IMR-90 (cell line): ENCODE data around the gene SUSD1. TPM values are rescaled to one million over a fixed set of nuclear protein-coding genes. Genes with fewer than 3 reads are reported as not detected.

Experiments
- ATAC-seq: fragments of 200-7000 bp; cut with Tn5 transposase; 2 replicates; pipeline ENCODE4 v1.9.1; 2020; ENCODE audit warnings: low read depth, mild to moderate bottlenecking, moderate library complexity
- BruUV-seq: library from RNA; stranded (reverse); fragments of 400-500 nt; replicated peaks from 2 replicates; lab custom pipeline; 2021; lab: Mats Ljungman, UMichigan
- CTCF ChIA-PET: fragments of 300-600 bp; formaldehyde crosslinking; extraction: SDS; loops from one replicate; lab custom pipeline; 2021; ENCODE audit warnings: antibody characterized with exemption; lab: Yijun Ruan, JAX
- POLR2A ChIA-PET: fragments of 300-600 bp; sonication (Branson Sonifier 250); formaldehyde crosslinking; loops from one replicate; lab custom pipeline; 2022; ENCODE audit warnings: antibody characterized with exemption; ENCODE audit not compliant: unreplicated experiment; lab: Charles Lee
- DNase-seq: peaks from one replicate; pipeline ENCODE4 v3.0.0; 2013
- H2AFZ ChIP-seq: replicated peaks from 2 replicates; pipeline ENCODE3; 2013; ENCODE audit warnings: low read length, mild to moderate bottlenecking; ENCODE audit not compliant: poor library complexity
- H2AK5ac ChIP-seq: 2 replicates; pipeline ENCODE4 v1.6.1; 2013; ENCODE audit warnings: low read depth, low read length, inconsistent platforms
- H2AK9ac ChIP-seq: replicated peaks from 2 replicates; pipeline ENCODE3; 2013; ENCODE audit warnings: mild to moderate bottlenecking, low read depth, low read length, moderate library complexity; ENCODE audit not compliant: poor library complexity
- H2BK120ac ChIP-seq: 2 replicates; pipeline ENCODE4 v1.6.1; 2013; ENCODE audit warnings: low read depth, low read length, inconsistent platforms
- H2BK15ac ChIP-seq: 3 replicates; pipeline ENCODE4 v1.6.1; 2013; ENCODE audit warnings: low read depth, low read length, inconsistent platforms
- H2BK20ac ChIP-seq: 2 replicates; pipeline ENCODE4 v1.6.1; 2013; ENCODE audit warnings: low read depth, mild to moderate bottlenecking, inconsistent platforms, low read length, moderate library complexity
- H2BK5ac ChIP-seq: 2 replicates; pipeline ENCODE4 v1.6.1; 2013; ENCODE audit warnings: mild to moderate bottlenecking, low read depth, low read length, inconsistent platforms; ENCODE audit not compliant: poor library complexity, severe bottlenecking
- H3K14ac ChIP-seq: replicated peaks from 2 replicates; pipeline ENCODE4 v1.6.1; 2013; ENCODE audit warnings: low read depth, low read length, inconsistent platforms
- H3K18ac ChIP-seq: 2 replicates; pipeline ENCODE4 v1.6.1; 2013; ENCODE audit warnings: low read depth, low read length, control low read depth
- H3K23ac ChIP-seq: 2 replicates; pipeline ENCODE4 v1.6.1; 2013; ENCODE audit warnings: low read depth, low read length, inconsistent platforms
- H3K27ac ChIP-seq: 2 replicates; pipeline ENCODE4 v1.5.1; 2013; ENCODE audit warnings: mild to moderate bottlenecking, control low read depth, low read length; ENCODE audit not compliant: insufficient read depth
- H3K27me3 ChIP-seq: 2 replicates; pipeline ENCODE4 v1.6.1; 2013; ENCODE audit warnings: low read length; ENCODE audit not compliant: control insufficient read depth, insufficient read depth
- H3K36me3 ChIP-seq: 2 replicates; pipeline ENCODE4 v1.6.1; 2013; ENCODE audit warnings: low read length, mixed read lengths; ENCODE audit not compliant: control insufficient read depth, insufficient read depth
- H3K4ac ChIP-seq: 2 replicates; pipeline ENCODE4 v1.6.1; 2013; ENCODE audit warnings: low read depth, low read length, inconsistent platforms
- H3K4me1 ChIP-seq: 2 replicates; pipeline ENCODE4 v1.6.1; 2013; ENCODE audit warnings: low read length, mixed read lengths; ENCODE audit not compliant: control insufficient read depth, insufficient read depth
- H3K4me2 ChIP-seq: 2 replicates; pipeline ENCODE4 v1.6.1; 2013; ENCODE audit warnings: low read depth, mild to moderate bottlenecking, control low read depth, low read length, moderate library complexity
- H3K4me3 ChIP-seq: 2 replicates; pipeline ENCODE4 v1.5.1; 2013; ENCODE audit warnings: low read depth, mild to moderate bottlenecking, control low read depth, low read length, moderate library complexity; ENCODE audit not compliant: insufficient read depth
- H3K56ac ChIP-seq: 2 replicates; pipeline ENCODE4 v1.6.1; 2013; ENCODE audit warnings: low read length, inconsistent platforms; ENCODE audit not compliant: insufficient read depth; ENCODE audit errors: extremely low read depth
- H3K79me1 ChIP-seq, 2 experiments: 2 replicates each; pipeline ENCODE4 v1.6.1; 2013; ENCODE audit warnings: low read length in 2 of 2, inconsistent platforms in 1 of 2, low read depth in 1 of 2
- H3K9ac ChIP-seq: 2 replicates; pipeline ENCODE4 v1.6.1; 2013; ENCODE audit warnings: low read depth, low read length, control low read depth
- H3K9me1 ChIP-seq: 2 replicates; pipeline ENCODE4 v1.6.1; 2013; ENCODE audit warnings: low read length, inconsistent platforms; ENCODE audit not compliant: insufficient read depth
- H3K9me3 ChIP-seq: 2 replicates; pipeline ENCODE4 v1.6.1; 2013; ENCODE audit warnings: low read length; ENCODE audit not compliant: control insufficient read depth, insufficient read depth
- H4K20me1 ChIP-seq: 2 replicates; pipeline ENCODE4 v1.6.1; 2013; ENCODE audit warnings: low read length, inconsistent platforms; ENCODE audit not compliant: insufficient read depth
- H4K5ac ChIP-seq: 2 replicates; pipeline ENCODE4 v1.6.1; 2013; ENCODE audit warnings: mild to moderate bottlenecking, low read depth, low read length, control low read depth
- H4K8ac ChIP-seq, 2 experiments: 2 replicates each; pipeline ENCODE4 v1.6.1; 2013; ENCODE audit warnings: low read depth in 2 of 2, low read length in 2 of 2, control low read depth in 1 of 2, inconsistent platforms in 1 of 2
- H4K91ac ChIP-seq: 2 replicates; pipeline ENCODE4 v1.6.1; 2013; ENCODE audit warnings: low read depth, low read length, inconsistent platforms; ENCODE audit not compliant: insufficient read depth
- BHLHE40 ChIP-seq: fragments of 150-350 bp; IDR thresholded peaks from 2 replicates; pipeline ENCODE4 v1.6.1; 2016; ENCODE audit warnings: mild to moderate bottlenecking, low read depth, low read length
- MAZ ChIP-seq: IDR thresholded peaks from 2 replicates; pipeline ENCODE4 v1.6.1; 2012; ENCODE audit warnings: low read depth, mild to moderate bottlenecking, low read length, improper control_type of control experiment, moderate library complexity, borderline replicate concordance
- NFE2L2 ChIP-seq: fragments of 150-350 bp; IDR thresholded peaks from 2 replicates; pipeline ENCODE4 v1.6.1; 2016; ENCODE audit warnings: low read depth, mild to moderate bottlenecking, low read length
- RCOR1 ChIP-seq: IDR thresholded peaks from 2 replicates; pipeline ENCODE4 v1.6.1; 2012; ENCODE audit warnings: mild to moderate bottlenecking, low read length, improper control_type of control experiment; ENCODE audit not compliant: insufficient replicate concordance
- RFX5 ChIP-seq: IDR thresholded peaks from 2 replicates; pipeline ENCODE4 v1.8.0; 2012; ENCODE audit warnings: low read depth, mild to moderate bottlenecking, low read length, moderate library complexity
- SMC3 ChIP-seq: fragments of 150-350 bp; IDR thresholded peaks from 2 replicates; pipeline ENCODE4 v1.6.1; 2016; ENCODE audit warnings: low read depth, mild to moderate bottlenecking, antibody characterized with exemption, low read length, moderate library complexity
- WGBS, 2 experiments: methylation state at CpG; one replicate each; pipeline versions ENCODE4 v1.1.5 to v1.1.7; 2013; ENCODE audit warnings: missing lambda C conversion rate in 2 of 2; ENCODE audit not compliant: insufficient read length in 1 of 2; ENCODE audit errors: extremely low coverage in 2 of 2; 5-methylcytosine and 5-hydroxymethylcytosine counted together
- dilution Hi-C: fragments of 300-500 bp; cut with HindIII; formaldehyde crosslinking; loops from one replicate; pipeline ENCODE4 v1.14.3; 2018; ENCODE audit warnings: low sequenced_read_pairs; ENCODE audit not compliant: unreplicated experiment
- in situ Hi-C: fragments of 300-500 bp; cut with MboI; formaldehyde crosslinking; loops from 3 replicates; pipeline ENCODE4 v1.14.3; 2019; ENCODE audit warnings: low sequenced_read_pairs, inconsistent platforms, mixed read lengths
- intact Hi-C: fragments of 100-400 bp; cut with micrococcal nuclease; formaldehyde crosslinking; loops from 2 replicates; pipeline ENCODE4 v1.10.0; 2022
- polyA plus RNA-seq, 3 experiments: library from polyadenylated mRNA; depleted of rRNA; stranded (reverse); fragments of >200 nt; gene quantifications; 2 replicates each; pipeline ENCODE4 v1.2.3, GENCODE V29; 2012; ENCODE audit warnings: low replicate concordance in 1 of 3
- total RNA-seq: library from RNA; depleted of rRNA; stranded (reverse); fragments of >200 nt; gene quantifications from 2 replicates; pipeline ENCODE4 v1.2.3, GENCODE V29; 2012
- TF ChIP-seq, protein P1 (sequence below): fragments of 150-350 bp; IDR thresholded peaks from 2 replicates; pipeline ENCODE4 v1.6.1; 2016; ENCODE audit warnings: low read depth, mild to moderate bottlenecking, low read length, moderate library complexity, borderline replicate concordance

Gene SUSD1
- total and polyA plus RNA-seq, 2 of the 4 experiments (the other 2 are of a cell fraction) = 4.0 to 4.7 TPM

DNA sequence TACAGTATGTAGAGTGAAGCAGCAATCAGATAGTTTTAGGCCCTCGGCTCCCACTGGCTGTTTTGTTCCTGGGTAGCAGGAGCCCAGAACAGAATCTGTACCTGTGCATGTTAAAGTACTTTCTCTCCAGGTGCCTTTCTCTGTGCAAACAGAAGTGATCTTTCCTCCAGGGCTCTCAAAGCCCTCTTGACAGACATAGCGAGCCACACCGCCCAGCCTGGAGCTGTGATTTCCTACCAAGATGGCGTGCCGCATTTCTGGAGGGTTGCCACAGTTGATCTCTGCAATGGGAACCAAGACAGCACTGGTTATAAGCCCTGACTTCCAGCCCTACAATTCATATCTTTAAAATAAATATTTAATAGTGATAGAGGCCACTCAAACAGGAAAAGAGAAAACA lies 50.9 kb downstream of the SUSD1 start:
- TF ChIP-seq SMC3 (no peak), MAZ (no peak), RCOR1 (no peak), NFE2L2 (no peak), RFX5 (no peak), BHLHE40 (no peak)
- TF ChIP-seq, protein P1, sequence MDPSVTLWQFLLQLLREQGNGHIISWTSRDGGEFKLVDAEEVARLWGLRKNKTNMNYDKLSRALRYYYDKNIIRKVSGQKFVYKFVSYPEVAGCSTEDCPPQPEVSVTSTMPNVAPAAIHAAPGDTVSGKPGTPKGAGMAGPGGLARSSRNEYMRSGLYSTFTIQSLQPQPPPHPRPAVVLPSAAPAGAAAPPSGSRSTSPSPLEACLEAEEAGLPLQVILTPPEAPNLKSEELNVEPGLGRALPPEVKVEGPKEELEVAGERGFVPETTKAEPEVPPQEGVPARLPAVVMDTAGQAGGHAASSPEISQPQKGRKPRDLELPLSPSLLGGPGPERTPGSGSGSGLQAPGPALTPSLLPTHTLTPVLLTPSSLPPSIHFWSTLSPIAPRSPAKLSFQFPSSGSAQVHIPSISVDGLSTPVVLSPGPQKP = no peak
- Histone ChIP-seq H3K23ac (no peak overlapping the region), H4K20me1 (no peaks in the 10 kb centered on the region), H3K9me1 (peaks cover 2% of the 10 kb centered on the region), H2AFZ (no peak overlapping the region), H3K27me3 (no peaks in the 10 kb centered on the region), H3K14ac (no peak overlapping the region), H3K4me2 (no peak overlapping the region), H2AK9ac (no peak overlapping the region), H2BK5ac (no peak overlapping the region), H2AK5ac (no peak overlapping the region), H3K9ac (no peak overlapping the region), H3K4me3 (no peak overlapping the region), H3K56ac (no peak overlapping the region), H3K27ac (no peak overlapping the region), H4K91ac (no peak overlapping the region), H3K79me1 (no peaks in the 10 kb centered on the region), H3K9me3 (no peaks in the 10 kb centered on the region), H4K5ac (no peak overlapping the region), H3K36me3 (no peaks in the 10 kb centered on the region), H3K4ac (no peak overlapping the region), H3K4me1 (peaks cover 4% of the 10 kb centered on the region; the same call in 1 of the 2 replicates), H4K8ac (no peak overlapping the region), H2BK20ac (no peak overlapping the region), H2BK15ac (no peak overlapping the region), H2BK120ac (no peak overlapping the region), H3K18ac (no peak overlapping the region)
- POLR2A ChIA-PET = no interaction called here
- dilution Hi-C loops (no loop called here), in situ Hi-C loops (no loop called here), intact Hi-C loops (no loop called here)
- no TSS peak for BruUV-seq
- no peak for DNase-seq
- no peak for ATAC-seq
- WGBS, 2 experiments = 80% methylated on average over 1 of the region's 5 CpGs; no CpG with 5 or more reads in 1 of the 2 experiments
- CTCF ChIA-PET = no interaction called here
